HG03342 (cell line): ENCODE results near the gene DPYSL3.

Experiments
- ATAC-seq: cut with Tn5 transposase; IDR thresholded peaks from one replicate; pipeline ENCODE4 v1.9.1; 2021; ENCODE audit warnings: mild to moderate bottlenecking, moderate library complexity; ENCODE audit not compliant: unreplicated experiment

The DPYSL3 gene

DNA sequence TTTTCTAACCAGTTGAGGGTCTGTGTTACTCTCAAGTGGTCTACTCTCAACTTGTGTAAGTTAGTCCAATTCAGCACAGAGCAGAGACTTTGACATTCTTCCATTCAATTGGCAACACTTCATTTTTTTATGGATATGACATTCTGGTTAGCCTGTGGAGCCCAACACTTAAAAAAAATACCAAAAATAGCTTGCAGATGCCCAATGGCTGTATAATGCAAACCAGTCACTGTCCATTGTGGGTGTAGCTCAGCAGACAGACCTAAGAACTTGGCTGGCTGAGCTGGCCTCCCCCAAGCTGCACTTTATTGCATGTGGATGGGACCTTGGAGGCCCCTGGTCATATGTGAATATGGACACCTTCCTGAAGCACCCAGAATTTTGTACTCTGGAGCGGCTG lies 103.2 kb downstream of the DPYSL3 start:
- no peak for ATAC-seq

DNA sequence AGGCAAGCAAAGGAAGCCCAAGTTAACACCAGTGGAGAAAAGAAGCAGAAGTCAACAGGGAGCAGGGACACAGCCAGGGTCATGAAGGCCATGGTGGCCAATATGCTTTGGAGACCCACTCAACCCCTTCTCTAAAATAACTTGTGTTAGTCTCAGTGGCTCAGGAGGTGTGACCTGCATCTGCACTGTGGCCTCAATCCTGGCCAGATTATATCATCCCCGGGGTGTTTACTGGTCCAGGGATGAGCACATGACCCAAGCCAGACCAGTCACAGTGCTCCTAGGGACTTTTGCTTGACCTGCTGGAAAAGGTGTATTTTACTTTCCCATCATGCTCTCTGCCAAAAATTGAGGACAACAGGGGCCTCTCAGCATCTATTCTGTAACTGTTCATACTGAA lies 105.2 kb downstream of the DPYSL3 start:
- peak; percentile 31 for ATAC-seq

GRCh38 chr5:147403651-147404640 lies 105.9 kb downstream of the DPYSL3 start:
- peak; percentile 93 for ATAC-seq

DNA sequence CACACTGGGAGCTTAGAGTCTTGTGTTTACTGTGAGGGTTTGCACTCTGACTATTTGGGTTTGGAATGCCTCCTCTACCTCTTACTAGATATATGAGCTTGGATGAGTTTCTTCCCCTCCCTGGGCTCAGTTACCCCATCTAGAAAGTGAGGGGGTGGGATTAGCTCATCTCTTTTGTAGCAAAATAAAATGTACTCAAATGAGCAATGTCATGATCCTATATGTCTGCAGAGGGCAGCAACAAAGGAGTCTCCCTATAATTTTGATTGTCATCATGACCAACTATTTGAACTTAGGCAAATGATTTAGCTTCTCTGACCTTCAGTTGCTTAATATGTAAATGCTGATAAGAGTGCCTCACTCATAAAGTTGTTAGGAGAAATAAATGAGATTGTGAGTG lies 109.0 kb downstream of the DPYSL3 start:
- no peak for ATAC-seq

DNA sequence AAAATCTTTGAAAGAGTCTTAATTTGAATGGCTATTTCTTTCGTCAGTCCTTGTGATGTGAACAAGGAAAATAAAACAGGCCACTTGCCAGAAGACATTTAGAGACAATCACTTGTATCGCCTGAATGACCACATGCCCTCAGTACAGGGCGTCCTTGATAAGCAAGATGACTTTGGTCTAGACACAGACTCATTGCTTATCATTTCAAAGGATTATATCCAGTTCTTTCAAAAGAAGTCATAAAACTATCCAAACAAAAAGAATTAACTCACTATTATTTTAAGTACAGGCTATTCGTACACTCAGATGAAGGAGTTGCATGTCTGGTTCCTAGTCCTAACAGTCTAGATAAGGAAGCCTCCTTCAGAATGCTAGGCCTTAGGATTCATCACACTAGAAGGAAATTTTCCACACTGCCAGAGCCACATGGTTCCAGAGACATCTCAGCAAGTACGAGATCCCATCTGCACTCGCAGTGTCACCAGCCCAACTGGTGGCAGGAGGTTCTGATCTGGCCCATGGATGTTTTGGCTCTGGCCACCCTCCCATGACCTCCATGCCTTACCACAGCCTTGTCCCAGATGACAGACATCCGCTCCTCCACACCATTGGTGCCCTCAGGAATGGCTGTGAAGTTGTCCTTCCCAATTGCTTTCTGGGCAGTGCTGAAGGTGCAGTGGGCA lies 109.6 kb downstream of the DPYSL3 start:
- ATAC-seq = no peak

DNA sequence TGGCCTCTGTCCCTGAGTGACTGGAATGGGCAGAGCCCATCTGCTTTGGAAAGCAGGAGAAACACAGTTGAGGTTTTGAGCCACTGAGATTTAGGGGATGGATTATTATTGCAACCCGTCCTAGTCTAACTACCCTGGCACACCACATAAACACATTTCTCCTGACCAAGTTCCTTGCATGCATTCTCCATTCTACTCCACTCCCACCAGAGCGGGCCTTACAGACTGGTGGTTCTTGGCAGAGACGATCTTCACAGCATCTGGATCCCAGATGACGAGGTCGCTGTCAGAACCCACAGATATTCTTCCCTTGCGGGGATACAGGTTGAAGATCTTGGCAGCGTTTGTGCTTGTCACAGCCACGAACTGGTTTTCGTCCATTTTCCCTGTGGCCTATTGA lies 111.0 kb downstream of the DPYSL3 start:
- no peak for ATAC-seq

DNA sequence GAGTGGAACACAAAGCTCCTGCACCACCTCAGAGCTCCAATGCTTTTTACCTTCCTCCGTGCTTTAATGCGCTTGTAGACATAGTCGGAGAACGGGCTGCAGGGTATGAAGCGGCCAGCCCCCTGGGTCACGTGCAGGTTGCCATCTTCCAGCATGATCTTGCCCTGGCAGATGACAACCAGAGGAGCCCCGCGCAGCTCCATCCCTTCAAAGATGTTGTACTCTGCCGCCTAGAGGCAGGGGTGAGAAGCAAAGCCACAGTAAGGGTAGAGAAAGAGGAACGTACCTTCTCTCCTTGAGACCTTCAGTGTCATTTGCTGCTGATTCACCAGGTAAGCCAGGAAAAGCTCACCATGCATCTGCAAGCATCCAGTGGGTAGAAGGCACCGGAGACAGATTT lies 112.3 kb downstream of the DPYSL3 start:
- ATAC-seq = no peak

- ATAC-seq = no peak
Observed at GRCh38 chr5:147396070-147396823, 113.6 kb downstream of the DPYSL3 start.

- ATAC-seq = no peak
Observed at GRCh38 chr5:147393874-147394672, 115.8 kb downstream of the DPYSL3 start.

DNA sequence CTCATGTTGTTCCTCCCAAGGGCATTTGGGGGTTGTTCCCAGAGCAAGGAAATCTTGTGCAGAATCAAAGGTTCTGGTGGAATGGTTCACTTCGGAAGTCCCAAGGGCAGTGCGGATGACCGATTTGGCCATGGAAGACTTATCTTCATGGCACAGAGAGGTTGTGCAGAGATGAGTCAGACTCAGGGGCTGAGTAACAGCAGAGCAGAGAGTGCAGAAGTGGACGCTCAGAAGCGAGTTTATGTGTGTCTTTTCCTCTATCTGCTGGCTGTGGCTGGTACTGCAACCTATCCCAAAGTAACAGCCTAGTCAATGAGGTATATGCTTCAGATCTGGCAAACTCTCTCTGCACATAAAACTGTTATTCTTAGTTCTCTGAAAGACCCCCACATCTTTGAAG lies 118.1 kb downstream of the DPYSL3 start:
- peak; percentile 95 for ATAC-seq

- ATAC-seq = no peak
Observed at GRCh38 chr5:147390654-147391225, 119.1 kb downstream of the DPYSL3 start.

- no peak for ATAC-seq
Observed at GRCh38 chr5:147388184-147389108, 121.4 kb downstream of the DPYSL3 start.

GRCh38 chr5:147387109-147387508 lies 122.8 kb downstream of the DPYSL3 start:
- ATAC-seq = no peak

- no peak for ATAC-seq
Observed at GRCh38 chr5:147384346-147385193, 125.3 kb downstream of the DPYSL3 start.

- no peak for ATAC-seq
Observed at GRCh38 chr5:147382776-147383175, 127.1 kb downstream of the DPYSL3 start.

DNA sequence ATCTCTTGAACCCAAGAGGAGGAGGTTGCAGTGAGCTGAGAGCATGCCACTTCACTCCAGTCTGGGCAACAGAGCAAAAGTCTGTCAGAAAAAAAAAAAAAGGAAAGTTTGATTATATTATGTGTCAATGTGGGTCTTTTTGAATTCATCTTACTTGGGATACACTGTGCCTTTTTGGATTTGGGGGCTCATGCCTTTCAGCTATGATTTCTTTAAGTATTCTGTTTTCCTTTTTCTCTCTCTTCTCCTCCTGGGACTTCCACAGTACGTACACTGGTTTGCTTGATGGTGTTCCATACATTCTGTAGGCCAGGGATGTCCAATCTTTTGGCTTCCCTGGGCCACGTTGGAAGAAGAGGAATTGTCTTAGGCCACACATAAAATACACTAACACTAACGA lies 128.3 kb downstream of the DPYSL3 start:
- ATAC-seq = no peak

DNA sequence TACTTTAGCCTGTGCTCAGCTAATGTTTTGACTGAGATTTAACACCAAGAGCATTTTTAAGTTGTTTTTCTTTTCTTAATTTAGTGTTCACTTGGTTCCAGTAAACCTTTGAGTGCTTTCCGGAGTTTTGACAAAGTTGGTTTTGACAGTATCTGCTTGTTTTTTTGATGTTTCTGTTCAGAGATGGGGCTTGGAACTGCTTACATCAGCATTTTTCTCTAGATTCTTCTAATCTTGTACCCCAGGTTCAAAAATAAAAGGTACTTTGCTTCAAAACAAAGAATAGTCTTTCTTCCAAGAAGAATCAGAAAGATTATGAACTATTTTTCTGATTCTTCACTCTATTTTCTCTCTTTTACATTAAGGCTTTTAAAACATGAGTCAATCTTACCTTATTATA lies 132.2 kb downstream of the DPYSL3 start:
- ATAC-seq = no peak

DNA sequence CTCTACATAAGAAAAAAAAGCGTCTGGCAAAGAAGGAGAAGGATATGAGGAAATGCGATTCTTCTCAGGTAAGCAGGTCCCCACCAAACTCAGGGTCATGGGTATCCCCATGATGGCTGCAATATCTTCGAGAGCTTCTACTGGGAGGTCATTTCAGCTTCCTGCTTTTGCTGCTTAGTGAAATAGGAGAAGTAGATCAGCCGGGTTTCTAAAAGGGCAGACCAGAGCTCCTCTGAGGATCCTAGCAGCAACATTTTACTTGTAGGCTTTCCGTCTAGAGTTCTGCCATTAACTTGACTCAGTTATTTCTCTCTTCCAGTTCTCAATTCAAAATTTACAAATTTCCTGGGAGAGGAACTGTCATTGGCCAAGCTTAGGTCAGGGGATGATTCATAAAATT lies 134.7 kb downstream of the DPYSL3 start:
- ATAC-seq = no peak
